ENCODE data around the gene PPIL6.
A peak's percentile ranks its signal among the peaks of the same experiment; 100 is the strongest.

Gene PPIL6

DNA sequence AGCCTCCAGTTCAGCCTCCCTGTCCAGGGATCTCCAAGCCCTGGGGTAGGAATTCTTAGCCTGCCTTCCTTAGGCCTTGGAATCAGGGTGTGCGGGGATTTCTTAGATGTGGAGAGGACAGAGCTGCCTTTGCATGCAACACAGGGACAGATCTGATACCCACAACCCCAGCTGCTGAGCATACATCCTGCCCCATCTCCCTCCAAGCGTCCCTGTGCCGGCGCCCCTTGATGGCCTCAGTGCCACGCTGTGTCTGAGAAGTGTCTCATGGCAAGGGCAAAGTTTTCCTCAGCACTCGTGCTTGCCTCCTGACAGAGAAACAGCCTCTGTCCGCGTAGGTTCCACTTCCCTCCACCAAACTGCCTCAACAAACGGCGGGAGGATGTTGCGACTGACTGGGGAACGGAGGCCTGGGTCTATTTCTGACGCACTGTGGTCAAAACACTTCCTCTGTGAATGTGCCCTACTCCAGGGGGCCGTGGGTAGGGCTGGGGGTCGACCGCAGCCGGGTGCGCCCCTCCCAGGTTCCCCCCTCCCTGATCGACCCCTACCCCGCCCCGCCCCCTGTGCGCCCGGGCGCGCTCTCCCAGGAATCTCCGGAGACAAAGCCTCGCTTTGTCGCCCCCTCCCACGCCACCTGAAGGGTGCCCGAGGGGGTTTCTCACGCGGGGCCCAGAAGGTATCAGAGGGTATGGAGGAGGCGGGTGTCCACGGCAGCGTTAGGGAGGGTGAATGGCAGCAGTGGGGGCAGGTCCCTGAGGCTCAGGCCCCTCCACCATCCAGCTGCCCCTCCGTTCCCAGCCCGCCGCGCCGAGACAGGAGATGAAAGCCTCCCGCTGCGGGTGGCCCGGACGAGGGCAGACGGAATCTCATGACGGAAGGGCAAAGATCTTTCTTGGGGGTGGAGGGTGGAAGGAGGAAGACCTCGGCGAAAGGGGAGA lies 14.3 kb upstream of the PPIL6 start:
- peak; percentile 79 for DNase-seq (ENCODE audit: low spot score)
- in situ Hi-C loops (cut with MboI; ENCODE audit: low sequenced_read_pairs, unreplicated experiment), result no loop called here
- TF ChIP-seq CTCF (IDR thresholded peaks at IDR 0.05; ENCODE audit: borderline replicate concordance, control extremely low read depth, extremely low read depth, insufficient read depth, missing control alignments), result no peak

- no peak for TF ChIP-seq CTCF (IDR thresholded peaks at IDR 0.05; ENCODE audit: borderline replicate concordance, control extremely low read depth, extremely low read depth, insufficient read depth, missing control alignments)
- in situ Hi-C loops (cut with MboI; ENCODE audit: low sequenced_read_pairs, unreplicated experiment), result no loop called here
- DNase-seq (ENCODE audit: low spot score), result no peak
Observed at GRCh38 chr6:109453594-109454495, 13.4 kb upstream of the PPIL6 start.

- in situ Hi-C loops (cut with MboI; ENCODE audit: low sequenced_read_pairs, unreplicated experiment), result no loop called here
- no peak for TF ChIP-seq CTCF (IDR thresholded peaks at IDR 0.05; ENCODE audit: borderline replicate concordance, control extremely low read depth, extremely low read depth, insufficient read depth, missing control alignments)
- no peak for DNase-seq (ENCODE audit: low spot score)
Observed at GRCh38 chr6:109453156-109453555, 12.7 kb upstream of the PPIL6 start.

DNA sequence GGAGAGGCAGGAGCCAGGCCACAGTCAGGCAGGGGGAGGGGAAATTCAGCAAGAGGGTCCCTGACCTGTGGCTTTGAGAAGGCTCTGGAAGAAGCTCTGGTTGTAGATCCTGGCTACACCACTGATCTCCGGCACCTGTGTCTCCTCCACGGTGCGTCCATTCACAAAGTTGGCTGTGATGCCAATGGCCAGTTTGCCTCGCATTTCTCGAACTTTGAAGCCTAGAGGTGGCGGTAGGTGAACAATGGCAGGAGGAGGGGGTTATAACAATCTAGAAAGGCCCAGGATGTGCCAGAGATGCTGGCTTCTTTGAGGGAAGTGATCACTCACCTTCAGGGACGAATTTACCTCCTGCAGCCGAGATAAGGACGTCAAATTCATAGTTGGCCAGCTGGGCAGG lies 11.8 kb upstream of the PPIL6 start:
- no peak for DNase-seq (ENCODE audit: low spot score)
- TF ChIP-seq CTCF (IDR thresholded peaks at IDR 0.05; ENCODE audit: borderline replicate concordance, control extremely low read depth, extremely low read depth, insufficient read depth, missing control alignments), result no peak
- in situ Hi-C loops (cut with MboI; ENCODE audit: low sequenced_read_pairs, unreplicated experiment), result no loop called here

DNA sequence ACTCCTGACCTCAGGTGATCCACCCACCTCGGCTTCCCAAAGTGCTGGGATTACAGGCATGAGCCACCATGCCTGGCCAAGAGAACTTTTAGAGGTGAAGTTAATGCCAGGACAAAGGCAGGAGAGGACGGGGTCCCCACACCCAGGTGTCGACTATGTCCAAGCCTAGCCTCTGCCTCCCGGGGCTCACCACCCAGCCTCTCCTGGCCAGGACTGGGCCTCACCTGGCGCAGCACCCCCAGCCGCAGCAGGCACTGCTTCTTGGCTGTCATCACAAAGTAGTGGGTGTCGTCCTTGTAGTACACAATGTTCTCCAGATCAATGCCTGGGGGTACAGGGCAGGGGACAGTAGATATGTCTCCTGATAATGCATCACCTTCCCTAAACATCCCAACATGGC lies 10.9 kb upstream of the PPIL6 start:
- no peak for DNase-seq (ENCODE audit: low spot score)
- in situ Hi-C loops (cut with MboI; ENCODE audit: low sequenced_read_pairs, unreplicated experiment), result no loop called here

More for the DNA sequence above, 10.9 kb upstream of the PPIL6 start:
- no peak for TF ChIP-seq CTCF (IDR thresholded peaks at IDR 0.05; ENCODE audit: borderline replicate concordance, control extremely low read depth, extremely low read depth, insufficient read depth, missing control alignments)
